OCI-LY3 (cell line): ENCODE data around the gene ZC3H7B.

Experiments
- CTCF ChIP-seq: fragments of 200-600, 300-600 bp; sonication (generic); IDR thresholded peaks from 2 replicates; pipeline ENCODE4 v1.5.1; 2014; ENCODE audit warnings: antibody characterized with exemption, low read length, low read depth
- EZH2phosphoT487 ChIP-seq: fragments of 200-600 bp; shearing (Covaris generic); IDR thresholded peaks from 2 replicates; pipeline ENCODE4 v1.6.1; 2018; ENCODE audit warnings: antibody characterized with exemption, mixed run types, low read depth

- TF ChIP-seq EZH2phosphoT487, result no peak
- no peak for TF ChIP-seq CTCF
These were observed 63.6 kb downstream of the ZC3H7B start for GRCh38 chr22:41364955-41365354.
